GM18868 (cell line): Measurements from ENCODE around the gene F8.
A peak's percentile ranks its signal among the peaks of the same experiment; 100 is the strongest.
"Not testable (repeated sequence)": the region's sequence is repeated elsewhere in the genome, so short reads cannot be mapped to it uniquely, and the experiment has no call there.

Experiments
- ATAC-seq: cut with Tn5 transposase; IDR thresholded peaks from one replicate; pipeline ENCODE4 v1.9.1; 2021; ENCODE audit warnings: mild to moderate bottlenecking, moderate library complexity; ENCODE audit not compliant: unreplicated experiment

F8 gene

GRCh38 chrX:155031657-155032056 is 9.1 kb upstream of the F8 start:
- no peak for ATAC-seq

GRCh38 chrX:155028877-155029291 is 6.4 kb upstream of the F8 start:
- no peak for ATAC-seq

DNA sequence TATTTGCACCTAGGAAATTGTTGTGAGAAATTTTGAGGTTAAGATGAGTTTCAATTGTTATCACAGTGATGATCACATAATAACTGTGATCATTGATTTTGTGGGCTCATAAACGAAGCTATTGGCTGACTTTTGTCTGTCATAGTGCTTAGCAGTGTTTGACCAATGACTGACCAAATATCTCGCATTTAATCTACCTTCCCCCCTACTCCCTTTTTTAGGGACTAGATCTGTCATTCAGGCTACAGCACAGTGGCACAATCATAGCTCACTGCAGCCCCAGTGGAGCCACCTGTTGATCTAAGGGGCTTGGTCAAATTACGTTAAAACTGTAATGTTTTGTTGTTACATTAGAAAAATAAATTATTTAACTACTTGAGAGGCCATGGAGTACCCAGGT is 5.6 kb upstream of the F8 start:
- no peak for ATAC-seq

- no peak for ATAC-seq
These were observed 5.1 kb upstream of the F8 start for GRCh38 chrX:155027509-155028066.

- peak; percentile 86 for ATAC-seq
These were observed 4.4 kb upstream of the F8 start, which contains the start of gene FUNDC2 for GRCh38 chrX:155026727-155027508. FUNDC2 (plus strand) TSS chrX:155026844; CDS start chrX:155026939, 95 bp downstream.

- ATAC-seq: no peak
These were observed 3.9 kb upstream of the F8 start for GRCh38 chrX:155026420-155026726.

DNA sequence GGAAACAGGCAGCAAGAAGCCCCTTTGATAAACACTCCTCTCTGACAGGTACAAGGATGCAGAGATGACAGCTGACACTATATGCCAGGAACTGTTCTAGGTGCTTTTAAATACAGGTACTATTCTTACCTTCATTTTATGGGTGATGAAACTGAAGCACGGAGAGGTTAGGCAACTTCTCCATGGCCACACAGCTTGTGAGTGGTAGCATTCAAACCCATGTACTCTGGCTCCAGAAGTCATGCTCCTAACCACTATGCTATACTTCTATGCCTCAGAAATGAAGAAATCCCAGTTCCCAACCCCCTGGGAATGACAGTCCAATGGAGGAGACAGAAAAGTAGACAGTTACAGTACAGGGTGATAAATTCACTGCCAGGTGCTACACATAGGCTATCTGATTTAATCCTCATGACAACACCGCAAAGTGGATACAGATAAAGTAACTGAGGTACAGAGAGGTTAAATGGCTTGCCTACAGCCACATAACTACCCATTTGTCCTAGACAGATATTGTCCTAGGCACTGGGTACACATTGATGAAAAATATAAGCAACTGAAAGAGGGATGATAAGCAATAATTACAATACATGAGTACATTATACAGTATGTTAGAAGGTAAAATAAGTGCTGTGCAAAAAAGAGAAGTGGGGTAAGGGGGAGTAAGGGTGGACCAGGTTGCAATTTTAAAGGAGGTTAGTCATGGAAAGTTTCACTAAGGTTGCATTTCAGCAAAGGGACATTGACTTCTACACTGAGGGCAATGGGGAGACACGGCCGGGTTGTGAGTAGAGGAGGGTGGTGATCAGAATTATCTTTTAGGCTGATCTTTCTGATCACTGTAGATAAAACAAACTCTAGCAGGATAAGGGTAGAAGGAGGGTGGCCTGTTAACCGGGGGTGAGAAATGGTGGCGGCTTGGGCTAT is 1.6 kb upstream of the F8 start:
- ATAC-seq: no peak

DNA sequence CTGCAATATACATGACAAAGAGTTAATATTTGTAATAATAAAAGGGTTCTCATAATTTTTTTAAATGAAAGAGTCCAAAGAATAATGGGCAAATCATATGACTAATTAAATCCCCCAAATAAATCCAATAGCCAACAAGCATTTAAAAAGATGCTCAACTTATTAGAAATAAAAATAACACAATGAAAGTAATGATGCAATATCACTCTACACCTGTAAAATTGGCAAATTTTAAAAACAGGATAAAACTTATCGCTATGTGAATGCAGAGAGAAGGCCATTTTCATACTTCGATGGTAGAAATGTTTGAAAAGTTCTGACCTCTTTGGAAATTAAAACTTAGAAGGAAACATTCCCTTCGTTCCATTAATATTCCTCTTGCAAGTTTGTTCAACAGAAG is 1.9 kb downstream of the F8 start:
- ATAC-seq: no peak

- no peak for ATAC-seq
These were observed 12.5 kb downstream of the F8 start for GRCh38 chrX:155009994-155010472.

GRCh38 chrX:155008578-155008977 is 13.9 kb downstream of the F8 start:
- not testable (repeated sequence) for ATAC-seq

DNA sequence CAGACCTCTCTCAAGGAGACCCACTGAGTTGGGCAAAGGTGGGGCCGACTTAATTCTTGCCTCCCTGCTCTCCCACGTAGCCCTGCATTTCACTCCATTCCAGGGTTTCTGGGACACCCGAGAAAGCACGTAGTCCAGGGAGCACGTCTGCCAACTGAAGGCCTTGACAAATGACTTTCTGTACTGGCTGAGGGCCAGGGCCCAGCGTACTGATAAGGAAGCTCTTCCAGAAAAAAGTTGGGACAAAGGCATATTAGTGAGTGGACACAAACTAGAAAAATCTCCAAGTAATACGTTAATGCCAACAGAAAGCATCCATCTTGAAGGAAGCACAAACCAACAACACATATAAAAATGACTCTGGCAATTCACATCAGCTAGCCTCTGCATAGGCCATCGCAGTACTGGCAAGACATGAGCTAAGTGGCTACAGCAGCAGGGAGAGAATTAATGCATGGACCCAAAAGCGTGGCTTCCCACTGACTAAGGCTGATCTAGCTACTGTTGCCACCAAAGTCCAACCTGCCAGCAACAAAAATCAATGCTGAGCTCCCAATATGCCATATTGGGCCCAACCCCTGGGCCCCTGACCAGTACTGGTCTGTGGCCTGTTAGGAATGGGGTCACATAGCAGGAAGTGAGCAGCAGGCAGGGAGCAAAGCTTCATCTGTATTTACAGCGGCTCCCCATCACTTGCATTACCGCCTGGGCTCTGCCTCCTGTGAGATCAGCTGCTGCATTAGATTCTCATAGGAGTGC is 15.4 kb downstream of the F8 start:
- ATAC-seq: not testable (repeated sequence)

DNA sequence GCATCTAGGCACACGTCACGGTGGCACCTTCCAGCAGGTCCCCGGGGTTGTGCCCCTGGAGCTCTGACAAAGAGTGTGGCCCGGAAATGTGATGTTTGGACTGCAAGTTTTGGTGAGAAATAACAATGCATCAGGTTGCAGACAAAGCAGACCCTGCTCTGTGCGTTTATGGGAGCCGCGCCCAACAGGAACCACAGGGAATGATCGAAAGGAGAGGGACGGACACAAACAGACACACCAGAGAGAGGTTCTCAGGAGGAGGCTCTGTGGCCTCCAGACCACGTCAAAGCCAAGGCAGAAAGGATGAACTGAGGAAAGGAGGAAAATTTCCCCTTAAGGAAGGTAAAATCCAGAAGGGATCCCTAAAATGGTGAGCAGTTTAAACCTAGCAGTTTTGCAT is 16.1 kb downstream of the F8 start:
- not testable (repeated sequence) for ATAC-seq

DNA sequence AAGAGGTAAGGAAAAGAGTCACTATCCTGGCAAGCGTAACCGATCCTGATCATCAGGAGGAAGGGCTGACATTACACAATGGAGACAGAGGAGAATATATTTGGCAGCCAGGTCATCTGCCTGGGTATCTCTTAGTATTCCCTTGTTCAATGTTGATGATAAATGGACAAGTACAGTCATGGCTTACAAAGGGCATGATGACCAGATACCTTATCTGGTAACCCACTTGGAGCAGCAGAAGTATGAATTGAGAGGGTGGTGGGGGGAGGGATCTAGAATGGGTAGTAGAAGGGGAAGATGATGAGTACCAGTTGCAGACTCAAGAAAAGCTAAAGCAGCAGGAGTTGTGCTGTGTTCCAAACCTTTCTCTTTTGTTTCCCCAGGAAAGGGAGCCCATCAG is 17.3 kb downstream of the F8 start:
- no peak for ATAC-seq

- ATAC-seq: no peak
These were observed 20.6 kb downstream of the F8 start for GRCh38 chrX:155001873-155002272.

GRCh38 chrX:155000841-155001240 is 21.7 kb downstream of the F8 start:
- ATAC-seq: no peak

- no peak for ATAC-seq
These were observed 24.2 kb downstream of the F8 start for GRCh38 chrX:154998204-154998880.

DNA sequence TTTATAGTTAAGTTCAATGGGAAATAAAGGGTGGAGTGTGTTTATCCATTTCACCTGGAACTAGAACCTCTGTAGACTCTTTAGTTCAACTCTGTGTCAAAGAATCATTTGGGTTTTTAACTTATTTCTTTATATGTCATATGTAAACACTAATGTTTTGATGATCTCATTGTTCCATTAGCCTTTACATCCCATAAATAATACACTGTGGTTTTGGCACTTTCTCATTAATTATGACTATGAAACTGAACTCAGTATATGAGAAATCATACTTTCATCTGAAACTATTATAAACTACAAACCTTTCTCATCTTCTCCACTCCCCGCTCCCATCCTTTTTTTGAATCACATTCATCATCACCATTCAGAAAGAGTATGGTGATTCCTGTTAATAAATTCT is 31.0 kb downstream of the F8 start:
- ATAC-seq: no peak

- ATAC-seq: peak; percentile 57
These were observed 31.5 kb downstream of the F8 start for GRCh38 chrX:154991039-154991438.

DNA sequence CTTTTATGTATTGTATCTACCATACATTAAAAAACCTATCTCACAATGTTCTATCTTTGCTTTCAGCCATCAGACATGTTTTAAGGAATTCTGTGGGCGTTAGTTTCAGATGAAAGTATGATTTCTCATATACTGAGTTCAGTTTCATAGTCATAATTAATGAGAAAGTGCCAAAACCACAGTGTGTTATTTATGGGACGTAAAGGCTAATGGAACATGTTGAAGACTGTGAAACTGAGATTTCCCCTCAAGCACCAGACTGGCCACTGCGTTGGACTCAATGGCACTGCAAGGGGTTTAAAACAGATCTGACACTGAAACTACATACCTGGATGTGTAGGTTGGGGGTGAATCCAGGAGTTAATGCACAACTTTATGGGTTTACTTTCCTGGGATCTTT is 32.0 kb downstream of the F8 start:
- peak; percentile 71 for ATAC-seq

GRCh38 chrX:154988719-154989118 is 33.8 kb downstream of the F8 start:
- ATAC-seq: no peak
